ENCODE data around the gene C5AR1. TPM values are rescaled to one million over a fixed set of nuclear protein-coding genes. Genes with fewer than 3 reads are reported as not detected.

Gene C5AR1
- total and polyA plus RNA-seq, 5 experiments from 2014 or later, result 0.15 to 2.6 (median 2.6) TPM; not detected in 2

DNA sequence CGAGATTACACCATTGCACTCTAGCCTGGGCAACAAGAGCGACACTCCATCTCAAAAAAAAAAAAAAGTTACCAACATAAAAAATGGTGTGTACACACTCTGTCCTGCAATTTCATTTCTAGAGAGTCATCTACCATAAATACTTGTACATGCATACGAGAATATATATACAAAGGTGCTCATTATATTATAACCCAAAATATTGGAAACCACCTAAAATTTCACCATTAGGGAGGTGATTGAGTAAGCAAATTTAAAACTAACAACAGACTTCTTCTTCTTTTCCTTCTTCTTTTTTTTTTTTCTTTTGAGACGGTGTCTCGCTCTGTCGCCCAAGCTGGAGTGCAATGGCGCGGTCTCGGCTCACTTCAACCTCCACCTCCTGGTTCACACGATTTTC is 7.4 kb upstream of the C5AR1 start:
- H3K27me3 Mint-ChIP-seq, result peaks cover 7 to 23% (median 13%) of the 10 kb centered on the region in 5 donors
- POLR2A ChIA-PET, result interaction anchor here (0.6 kb wide), 1 partner anchor 46 kb away, joined by 3 read pairs; no protein-coding TSS in a partner anchor
- no peak overlapping the region for H3K27ac Mint-ChIP-seq
- no peaks in the 10 kb centered on the region for H3K9me3 Mint-ChIP-seq
- H3K36me3 Mint-ChIP-seq, result no peaks in the 10 kb centered on the region
- ATAC-seq (no peak), DNase-seq (no peak)
- H3K4me1 Mint-ChIP-seq, result peaks cover 5 to 22% (median 12%) of the 10 kb centered on the region in 4 donors
- H3K4me3 Mint-ChIP-seq, result no peak overlapping the region

DNA sequence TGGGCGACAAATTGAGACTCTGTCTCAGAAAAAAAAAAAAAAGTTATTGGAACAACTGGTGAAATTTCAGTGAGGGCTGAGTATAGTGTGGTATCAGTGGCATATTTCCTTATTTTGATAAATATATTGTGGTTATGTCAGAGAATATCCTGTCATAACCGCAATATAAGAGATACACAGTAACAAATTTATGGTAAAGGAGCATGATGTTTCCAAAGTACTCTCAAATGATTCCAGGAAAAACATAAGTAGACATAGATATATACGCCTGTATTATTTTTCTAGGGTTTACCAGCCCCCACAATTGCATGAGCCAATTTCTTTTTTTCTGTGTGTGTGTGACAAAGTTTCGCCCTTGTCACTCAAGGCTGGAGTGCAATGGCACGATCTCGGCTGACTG is 5.7 kb upstream of the C5AR1 start:
- DNase-seq (no peak), ATAC-seq (no peak)
- no peak overlapping the region for H3K4me3 Mint-ChIP-seq
- peak overlapping the region in 1 of 10 donors; percentile 18 for H3K27ac Mint-ChIP-seq
- H3K4me1 Mint-ChIP-seq, result peaks cover 5 to 22% (median 12%) of the 10 kb centered on the region in 4 donors
- H3K27me3 Mint-ChIP-seq, result peaks cover 7 to 25% (median 13%) of the 10 kb centered on the region in 5 donors
- no peaks in the 10 kb centered on the region for H3K36me3 Mint-ChIP-seq
- POLR2A ChIA-PET, result interaction anchor here (0.7 kb wide), 1 partner anchor 724 kb away, joined by 3 read pairs; no protein-coding TSS in a partner anchor
- H3K9me3 Mint-ChIP-seq, result no peaks in the 10 kb centered on the region

DNA sequence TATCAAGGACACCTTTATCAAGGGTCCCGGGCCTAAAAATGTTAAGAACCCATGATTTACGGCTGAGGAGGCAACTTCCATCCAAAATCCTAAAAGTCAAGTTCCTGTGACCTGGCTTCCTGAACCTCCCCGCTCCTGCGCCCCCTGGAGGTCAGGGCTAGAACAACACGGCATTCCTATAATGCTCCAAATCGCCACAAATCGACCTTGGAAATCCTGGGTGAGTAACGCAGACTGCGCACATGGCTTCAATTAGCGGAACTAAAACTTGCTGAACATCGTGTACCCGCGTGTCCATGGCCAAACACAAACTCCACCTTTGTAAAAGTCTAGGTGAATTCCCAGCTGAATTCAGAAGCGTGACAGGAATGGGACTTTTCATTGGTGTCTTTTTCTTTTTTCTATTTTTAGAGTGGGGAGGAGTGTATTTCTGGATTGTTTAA is 4.3 kb upstream of the C5AR1 start:
- peak overlapping the region in 1 of 10 donors; percentile 36 for H3K4me3 Mint-ChIP-seq
- no peaks in the 10 kb centered on the region for H3K36me3 Mint-ChIP-seq
- H3K27ac Mint-ChIP-seq, result peak overlapping the region in 2 of 10 donors; percentile 51 to 53
- POLR2A ChIA-PET, result interaction anchor here (0.6 kb wide), 1 partner anchor 357 kb away, joined by 3 read pairs; no protein-coding TSS in a partner anchor
- peak; percentile 31 to 76 (median 50) for DNase-seq
- peaks cover 5 to 20% (median 11%) of the 10 kb centered on the region in 4 donors for H3K4me1 Mint-ChIP-seq
- peaks cover 7 to 39% (median 19%) of the 10 kb centered on the region in 5 donors for H3K27me3 Mint-ChIP-seq
- H3K9me3 Mint-ChIP-seq, result no peaks in the 10 kb centered on the region
- ATAC-seq, result no peak

DNA sequence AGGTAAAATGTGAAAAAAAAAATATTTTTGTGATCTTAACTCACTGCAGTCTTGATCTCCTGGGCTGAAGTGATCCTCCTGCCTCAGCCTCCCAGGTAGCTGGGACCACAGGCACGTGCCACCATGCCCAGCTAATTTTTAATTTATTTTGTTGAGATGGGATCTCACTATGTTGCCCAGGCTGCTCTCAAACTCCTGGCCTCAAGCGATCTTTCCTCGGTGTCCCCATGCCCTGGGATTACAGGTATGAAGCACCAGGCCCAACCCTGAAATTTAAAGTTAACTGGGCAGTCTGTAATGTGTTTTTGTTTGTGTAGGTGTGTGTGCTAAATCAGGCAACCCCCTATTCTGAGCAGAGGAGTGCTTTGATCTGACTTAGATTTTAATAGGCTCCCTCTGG is 3.4 kb upstream of the C5AR1 start:
- no peak for DNase-seq
- Mint-ChIP-seq H3K9me3 (no peaks in the 10 kb centered on the region), H3K4me1 (peaks cover 4 to 16% (median 7%) of the 10 kb centered on the region in 4 donors), H3K27ac (no peak overlapping the region), H3K4me3 (no peak overlapping the region), H3K27me3 (peaks cover 7 to 47% (median 24%) of the 10 kb centered on the region in 5 donors), H3K36me3 (no peaks in the 10 kb centered on the region)
- POLR2A ChIA-PET, result interaction anchor here (0.6 kb wide), 1 partner anchor 356 kb away, joined by 3 read pairs; no protein-coding TSS in a partner anchor
- ATAC-seq, result no peak

DNA sequence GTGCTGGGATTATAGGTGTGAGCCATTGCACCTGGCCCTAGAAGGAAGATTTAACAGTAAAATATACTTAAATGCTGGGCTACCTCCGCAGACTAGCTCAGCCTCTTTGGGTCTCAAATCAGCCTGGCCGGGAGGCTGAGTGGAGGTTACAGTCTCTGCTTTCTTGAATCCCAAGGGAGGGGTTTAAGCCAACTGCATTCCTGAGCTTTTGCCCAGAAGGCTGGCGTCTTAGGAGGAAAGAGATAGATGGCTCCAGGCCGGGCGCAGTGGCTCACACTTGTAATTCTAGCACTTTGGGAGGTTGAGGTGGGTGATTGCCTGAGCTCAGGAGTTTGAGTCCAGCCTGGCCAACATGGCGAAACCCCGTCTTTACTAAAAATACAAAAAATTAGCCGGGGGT is 623 bp upstream of the C5AR1 start:
- Mint-ChIP-seq H3K36me3 (no peaks in the 10 kb centered on the region), H3K27me3 (peaks cover 9 to 47% (median 27%) of the 10 kb centered on the region in 5 donors), H3K27ac (peak overlapping the region in 1 of 10 donors; percentile 45), H3K9me3 (peaks cover 0 to 3% (median 0%) of the 10 kb centered on the region in 9 donors), H3K4me3 (no peak overlapping the region), H3K4me1 (peaks cover 4 to 8% (median 6%) of the 10 kb centered on the region in 4 donors)
- POLR2A ChIA-PET, result no interaction called here
- DNase-seq, result no peak
- ATAC-seq, result no peak

DNA sequence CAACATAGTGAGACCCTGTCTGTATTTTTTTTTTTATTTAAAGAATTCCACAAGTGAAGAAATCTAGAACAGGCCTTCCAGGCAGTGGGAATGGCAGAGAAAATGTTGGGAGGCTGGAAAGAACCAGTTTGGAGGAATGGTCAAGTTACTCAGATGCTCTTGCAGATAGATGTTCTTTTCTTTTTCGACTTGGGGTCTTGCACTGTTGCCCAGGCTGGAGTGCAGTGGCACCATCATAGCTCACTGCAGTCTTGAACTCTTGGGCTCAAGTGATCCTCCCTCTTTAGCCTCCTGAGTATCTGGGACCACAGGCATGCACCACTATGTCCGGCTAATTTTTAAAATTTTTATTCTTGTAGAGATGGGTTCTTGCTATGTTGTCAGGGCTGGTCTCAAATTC is 662 bp downstream of the C5AR1 start:
- peak overlapping the region in 2 of 10 donors; percentile 69 to 91 for H3K27ac Mint-ChIP-seq
- H3K4me3 Mint-ChIP-seq, result peak overlapping the region in 1 of 10 donors; percentile 66
- no peak for DNase-seq
- POLR2A ChIA-PET, result no interaction called here
- H3K4me1 Mint-ChIP-seq, result peaks cover 2 to 5% (median 2%) of the 10 kb centered on the region in 4 donors
- H3K27me3 Mint-ChIP-seq, result peaks cover 7 to 43% (median 28%) of the 10 kb centered on the region in 5 donors
- ATAC-seq, result no peak
- H3K9me3 Mint-ChIP-seq, result peaks cover 0 to 3% (median 0%) of the 10 kb centered on the region in 9 donors
- no peaks in the 10 kb centered on the region for H3K36me3 Mint-ChIP-seq

DNA sequence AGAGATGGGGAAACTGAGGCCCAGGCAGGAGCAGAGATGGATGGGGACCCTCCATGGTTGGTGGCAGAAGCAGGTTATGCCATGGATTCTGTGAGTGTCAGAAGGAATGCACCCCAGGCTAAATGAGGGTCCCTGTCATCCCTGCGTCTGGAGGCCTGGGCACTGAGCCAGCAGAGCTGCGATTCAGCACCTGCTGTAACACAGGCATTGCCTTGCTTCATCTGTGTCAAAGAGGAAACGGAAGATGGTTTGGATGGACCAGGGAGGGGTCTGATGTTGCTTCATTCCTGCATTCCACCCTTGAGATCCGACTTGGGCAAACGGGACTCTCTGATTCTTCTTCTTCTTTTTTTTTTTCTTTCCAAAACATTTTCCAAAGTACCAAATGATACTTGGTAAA is 1.2 kb downstream of the C5AR1 start:
- Mint-ChIP-seq H3K4me1 (peaks cover 0 to 5% (median 0%) of the 10 kb centered on the region in 4 donors), H3K36me3 (no peaks in the 10 kb centered on the region), H3K27me3 (peaks cover 5 to 38% (median 28%) of the 10 kb centered on the region in 5 donors), H3K27ac (peak overlapping the region in 1 of 10 donors; percentile 69), H3K4me3 (peak overlapping the region in 1 of 10 donors; percentile 66), H3K9me3 (peaks cover 0 to 3% (median 0%) of the 10 kb centered on the region in 9 donors)
- DNase-seq (no peak), ATAC-seq (no peak)
- POLR2A ChIA-PET, result no interaction called here

DNA sequence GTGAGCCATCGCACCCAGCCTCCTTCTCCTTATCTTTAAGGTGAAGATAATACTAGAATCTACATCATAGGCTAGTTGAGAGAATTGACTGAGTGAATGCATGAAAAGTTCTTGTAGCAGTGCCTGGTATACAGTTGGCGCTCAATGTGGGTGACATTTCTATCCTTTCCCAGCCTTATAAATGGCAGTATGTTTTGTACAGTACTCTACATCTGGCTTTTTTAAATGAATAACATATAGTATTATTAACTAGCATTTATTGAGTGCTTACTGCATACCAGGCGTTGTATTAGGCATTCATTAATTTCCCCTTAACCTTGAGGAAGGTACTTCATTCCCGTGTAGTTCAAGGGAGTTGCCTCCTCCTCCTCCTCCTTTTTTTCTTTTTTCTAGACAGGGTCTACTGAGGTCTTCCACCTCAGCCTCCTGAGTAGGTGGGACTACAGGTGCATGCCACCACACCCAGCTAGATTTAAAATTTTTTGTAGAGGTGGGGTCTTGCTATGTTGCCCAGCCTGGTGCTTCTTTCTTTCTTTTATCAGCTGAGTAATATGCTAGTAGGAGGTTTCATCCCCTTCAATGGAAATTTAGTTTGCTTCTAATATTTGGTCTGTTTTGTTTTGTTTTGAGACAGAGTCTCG is 2.8 kb downstream of the C5AR1 start:
- H3K4me3 Mint-ChIP-seq, result no peak overlapping the region
- peaks cover 4 to 35% (median 22%) of the 10 kb centered on the region in 5 donors for H3K27me3 Mint-ChIP-seq
- DNase-seq (no peak), ATAC-seq (no peak)
- no peaks in the 10 kb centered on the region for H3K36me3 Mint-ChIP-seq
- no peak overlapping the region for H3K27ac Mint-ChIP-seq
- peaks cover 0 to 7% (median 0%) of the 10 kb centered on the region in 4 donors for H3K4me1 Mint-ChIP-seq
- H3K9me3 Mint-ChIP-seq, result peaks cover 0 to 3% (median 0%) of the 10 kb centered on the region in 9 donors
- POLR2A ChIA-PET, result no interaction called here

DNA sequence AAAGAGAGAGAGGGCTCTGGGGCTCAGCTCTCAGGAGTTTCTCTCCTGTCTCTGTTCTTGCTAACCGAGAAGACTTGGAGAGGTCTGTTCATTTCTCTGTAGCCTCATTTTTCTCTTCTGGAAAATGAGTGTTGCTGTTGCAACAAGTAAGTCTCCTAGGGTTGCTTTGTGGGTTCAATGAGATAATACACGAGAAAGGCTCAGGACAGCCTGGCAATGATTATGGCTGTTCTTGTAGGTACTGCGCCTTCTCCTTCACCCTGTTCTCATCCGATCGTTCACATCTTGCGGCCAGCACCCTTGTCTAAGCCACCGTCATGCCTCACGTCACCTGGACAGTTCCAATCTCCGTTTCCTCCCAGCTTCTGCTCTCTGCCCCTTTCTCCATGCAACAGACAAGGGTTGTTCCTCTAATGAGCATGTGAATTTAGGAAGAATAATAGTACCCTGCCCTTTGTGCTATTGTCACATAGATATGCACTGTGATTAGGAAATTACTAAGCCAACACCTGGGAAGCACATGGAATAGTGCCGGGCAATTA is 4.2 kb downstream of the C5AR1 start:
- no peak overlapping the region for H3K27ac Mint-ChIP-seq

DNA sequence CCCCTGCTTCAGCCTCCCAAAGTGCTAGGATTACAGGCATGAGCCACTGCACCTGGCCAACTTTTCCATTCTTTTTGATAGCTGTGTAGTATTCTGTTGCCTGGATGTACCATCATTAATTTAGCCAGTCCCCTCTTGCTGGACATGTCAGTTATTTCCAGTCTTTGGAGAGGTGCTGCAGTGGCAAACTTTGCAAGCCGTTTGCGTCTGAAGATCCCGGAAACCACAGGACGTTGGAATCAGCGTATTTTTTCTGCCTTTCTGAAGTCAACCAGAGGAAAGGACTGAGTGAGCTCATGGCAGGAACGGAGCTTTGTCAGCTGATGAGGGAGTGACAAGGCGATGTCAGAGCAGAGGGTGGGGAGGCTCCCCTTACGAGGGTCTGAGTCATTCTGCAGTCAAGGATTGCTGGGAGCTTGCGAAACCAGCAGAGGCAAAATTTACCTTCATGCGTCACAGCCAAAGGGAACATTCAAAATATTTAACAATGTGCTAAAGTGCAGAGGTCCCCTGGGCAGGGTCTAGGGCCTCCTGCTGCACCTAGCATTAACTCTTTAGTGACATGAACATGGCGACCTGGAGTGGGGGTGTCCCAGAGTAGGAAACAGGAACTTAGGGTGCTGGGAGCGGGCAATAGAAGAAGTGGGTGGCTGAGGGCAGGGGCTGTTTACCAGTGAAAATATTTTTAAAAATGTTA is 5.6 kb downstream of the C5AR1 start:
- H3K36me3 Mint-ChIP-seq, result no peaks in the 10 kb centered on the region
- no peak for ATAC-seq
- POLR2A ChIA-PET, result no interaction called here
- peak overlapping the region in 1 of 10 donors; percentile 33 for H3K4me3 Mint-ChIP-seq
- H3K27ac Mint-ChIP-seq, result no peak overlapping the region
- H3K4me1 Mint-ChIP-seq, result peaks cover 0 to 7% (median 0%) of the 10 kb centered on the region in 4 donors
- no peak for DNase-seq
- H3K9me3 Mint-ChIP-seq, result peaks cover 0 to 3% (median 0%) of the 10 kb centered on the region in 9 donors
- peaks cover 6 to 45% (median 20%) of the 10 kb centered on the region in 5 donors for H3K27me3 Mint-ChIP-seq

More for the DNA sequence above, 4.2 kb downstream of the C5AR1 start:
- Mint-ChIP-seq H3K9me3 (peaks cover 0 to 3% (median 0%) of the 10 kb centered on the region in 9 donors), H3K4me3 (peak overlapping the region in 1 of 10 donors; percentile 60), H3K27me3 (peaks cover 4 to 42% (median 23%) of the 10 kb centered on the region in 5 donors), H3K36me3 (no peaks in the 10 kb centered on the region), H3K4me1 (peaks cover 0 to 7% (median 0%) of the 10 kb centered on the region in 4 donors)
- DNase-seq, result no peak
- POLR2A ChIA-PET, result interaction anchor here (0.6 kb wide), 1 partner anchor 9 kb away, joined by 4 read pairs; no protein-coding TSS in a partner anchor
- ATAC-seq, result no peak

DNA sequence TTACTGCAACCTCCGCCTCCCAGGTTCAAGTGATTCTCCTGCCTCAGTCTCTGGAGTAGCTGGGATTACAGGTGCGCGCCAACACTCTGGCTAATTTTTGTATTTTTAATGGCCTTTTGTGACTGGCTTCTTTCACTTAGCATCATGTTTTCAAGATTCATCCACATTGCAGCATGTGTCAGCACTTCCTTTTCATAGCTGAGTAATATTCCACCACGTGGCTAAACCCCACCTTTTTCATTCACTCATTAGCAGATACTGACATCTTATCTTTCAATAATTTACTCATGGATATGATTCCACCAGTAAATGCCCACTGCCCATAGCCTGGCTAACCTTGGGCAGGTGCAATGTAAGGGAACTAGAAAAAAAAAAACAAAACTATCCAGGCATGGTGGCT is 6.9 kb downstream of the C5AR1 start:
- Mint-ChIP-seq H3K36me3 (peaks cover 0 to 3% (median 0%) of the 10 kb centered on the region in 3 donors), H3K27ac (no peak overlapping the region), H3K27me3 (peaks cover 10 to 48% (median 21%) of the 10 kb centered on the region in 5 donors), H3K4me1 (peaks cover 0 to 7% (median 0%) of the 10 kb centered on the region in 4 donors), H3K9me3 (peaks cover 0 to 3% (median 0%) of the 10 kb centered on the region in 9 donors), H3K4me3 (no peak overlapping the region)
- DNase-seq (no peak), ATAC-seq (no peak)
- POLR2A ChIA-PET, result interaction anchor here (0.7 kb wide), 1 partner anchor 52 kb away, joined by 3 read pairs; no protein-coding TSS in a partner anchor

All from naive thymus-derived CD8-positive, alpha-beta T cell (primary cell).